Cardiac septum (tissue), 1 donor: ENCODE measurements around the gene WHRN. TPM values are rescaled to one million over a fixed set of nuclear protein-coding genes. Genes with fewer than 3 reads are reported as not detected.
A peak's percentile ranks its signal among the peaks of the same experiment; 100 is the strongest.

Experiments
- DNase-seq: peaks from one replicate; pipeline ENCODE4 v3.0.0-alpha.2; 2020; ENCODE audit warnings: low spot score
- intact Hi-C: fragments of 100-400 bp; cut with DNase I; formaldehyde crosslinking; loops from one replicate; pipeline ENCODE4 v1.14.0; 2022
- total RNA-seq: library from RNA; stranded (reverse); fragmentation: NEBNext Ultra II Directional; extraction: Animal tissue kit (Norgen Biotek cat#: 25700); gene quantifications from one replicate; pipeline ENCODE4 v1.2.1, GENCODE V29; 2021
- donor health status: DM: no; HTN: no; CAD: no.

WHRN gene
- total RNA-seq, 1 donor from 2014 or later, result 0.35 TPM

DNA sequence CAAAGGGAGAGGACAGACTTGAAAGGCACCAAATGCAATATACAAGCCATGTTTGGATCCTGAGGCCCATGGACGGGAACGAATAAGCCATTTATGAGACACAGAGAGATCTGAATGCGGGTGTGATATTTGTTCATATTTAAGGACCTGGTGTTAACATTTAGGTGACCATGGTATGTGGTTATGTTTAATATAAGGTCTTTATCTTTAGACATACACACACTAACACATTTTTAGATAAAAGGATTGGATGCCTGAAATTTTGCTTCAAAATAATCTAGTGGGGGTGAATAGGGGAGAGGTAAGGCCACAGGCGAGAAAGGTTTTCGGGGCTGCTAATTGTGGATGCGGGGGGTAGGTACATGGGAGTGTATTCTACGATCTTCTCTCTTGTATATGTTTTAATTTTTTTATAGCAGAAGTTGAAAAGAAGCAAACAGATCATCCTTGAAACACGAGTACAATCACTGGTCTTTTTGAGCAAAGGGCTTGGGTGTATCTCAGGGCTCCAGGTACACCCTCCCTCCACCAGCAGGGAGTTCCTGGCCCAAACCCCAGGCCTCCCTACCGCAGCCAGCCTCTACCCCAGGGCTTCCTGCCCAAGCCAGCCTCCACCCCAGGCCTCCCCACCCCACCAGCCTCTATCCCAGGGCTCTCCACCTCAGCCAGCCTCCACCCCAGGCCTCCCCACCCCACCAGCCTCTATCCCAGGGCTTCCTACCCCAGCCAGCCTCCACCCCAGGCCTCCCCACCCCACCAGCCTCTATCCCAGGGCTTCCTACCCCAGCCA is 129.7 kb downstream of the WHRN start:
- intact Hi-C loops, result no loop called here
- no peak for DNase-seq

GRCh38 chr9:114374936-114375335 is 130.3 kb downstream of the WHRN start:
- intact Hi-C loops, result no loop called here

GRCh38 chr9:114373960-114374730 is 131.1 kb downstream of the WHRN start:
- intact Hi-C loops, result no loop called here
- no peak for DNase-seq

More at GRCh38 chr9:114374936-114375335, 130.3 kb downstream of the WHRN start:
- DNase-seq, result no peak

- intact Hi-C loops, result no loop called here
- peak; percentile 93 for DNase-seq
These were observed 132.3 kb downstream of the WHRN start for GRCh38 chr9:114372921-114373448.

DNA sequence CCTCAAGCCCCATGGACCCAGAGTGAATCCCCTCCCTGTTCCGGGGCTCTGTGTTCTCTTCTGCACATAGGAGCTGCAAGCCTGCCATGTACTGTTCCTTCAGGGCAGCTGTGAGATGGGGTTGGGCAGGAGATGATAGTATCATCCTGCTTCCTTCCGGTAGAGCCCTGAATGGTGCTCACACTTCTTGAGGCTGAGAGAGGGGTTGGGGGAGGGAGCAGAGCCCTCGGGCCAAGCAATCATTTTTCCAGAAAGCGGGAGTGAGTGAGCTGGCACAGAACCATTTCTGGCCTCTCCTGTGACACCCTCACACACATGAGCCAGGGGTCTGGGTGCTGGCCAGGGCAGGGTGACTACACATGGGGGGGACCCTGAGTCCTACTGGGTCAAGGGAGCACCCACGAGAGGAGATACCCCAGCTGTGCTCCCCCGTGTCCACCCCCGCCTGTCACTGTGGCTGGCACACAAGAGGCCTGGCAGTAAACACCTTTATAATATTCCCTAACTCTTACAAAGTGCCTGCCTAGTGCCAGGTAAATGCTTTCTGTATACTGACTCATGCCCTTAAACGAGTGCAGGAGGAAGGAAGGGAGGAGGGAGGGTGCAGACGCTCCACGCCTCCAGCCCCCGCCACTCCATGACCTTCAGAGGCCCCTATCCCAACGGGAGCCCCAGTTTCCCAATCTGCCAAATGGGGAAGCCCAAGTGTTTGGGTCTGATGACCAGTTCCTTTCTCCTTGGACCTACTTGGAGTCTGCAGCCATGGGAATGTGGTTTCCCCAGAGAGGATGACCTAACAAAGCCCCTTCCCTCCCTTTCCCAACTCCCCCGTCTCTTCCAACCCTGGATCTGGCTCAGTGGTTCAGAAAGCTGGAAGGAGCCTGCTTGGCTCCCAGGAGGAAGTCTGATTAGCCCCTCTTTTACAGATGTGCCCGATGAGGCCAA is 133.0 kb downstream of the WHRN start:
- no peak for DNase-seq

GRCh38 chr9:114371343-114371944 is 133.8 kb downstream of the WHRN start:
- no peak for DNase-seq
- intact Hi-C loops, result no loop called here

More for the DNA sequence above, 133.0 kb downstream of the WHRN start:
- intact Hi-C loops, result no loop called here

DNA sequence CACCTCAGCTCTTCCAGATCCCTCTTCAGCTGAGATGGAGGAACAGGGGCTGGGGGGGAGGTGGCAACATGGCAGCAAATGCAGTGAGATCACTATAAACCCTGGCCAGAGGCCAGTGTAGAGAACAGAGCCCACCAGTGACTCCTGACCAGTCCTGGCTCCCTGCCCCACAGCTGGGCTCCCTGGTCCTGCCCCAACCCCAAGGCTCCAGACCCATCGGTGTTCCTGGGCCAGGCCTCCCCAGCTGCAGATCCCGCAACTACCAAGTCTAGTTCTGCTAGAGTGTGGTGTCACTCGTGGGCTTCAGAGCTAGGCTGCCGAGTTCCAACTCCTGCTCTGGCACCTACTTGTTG is 134.3 kb downstream of the WHRN start:
- DNase-seq, result no peak
- intact Hi-C loops, result no loop called here

DNA sequence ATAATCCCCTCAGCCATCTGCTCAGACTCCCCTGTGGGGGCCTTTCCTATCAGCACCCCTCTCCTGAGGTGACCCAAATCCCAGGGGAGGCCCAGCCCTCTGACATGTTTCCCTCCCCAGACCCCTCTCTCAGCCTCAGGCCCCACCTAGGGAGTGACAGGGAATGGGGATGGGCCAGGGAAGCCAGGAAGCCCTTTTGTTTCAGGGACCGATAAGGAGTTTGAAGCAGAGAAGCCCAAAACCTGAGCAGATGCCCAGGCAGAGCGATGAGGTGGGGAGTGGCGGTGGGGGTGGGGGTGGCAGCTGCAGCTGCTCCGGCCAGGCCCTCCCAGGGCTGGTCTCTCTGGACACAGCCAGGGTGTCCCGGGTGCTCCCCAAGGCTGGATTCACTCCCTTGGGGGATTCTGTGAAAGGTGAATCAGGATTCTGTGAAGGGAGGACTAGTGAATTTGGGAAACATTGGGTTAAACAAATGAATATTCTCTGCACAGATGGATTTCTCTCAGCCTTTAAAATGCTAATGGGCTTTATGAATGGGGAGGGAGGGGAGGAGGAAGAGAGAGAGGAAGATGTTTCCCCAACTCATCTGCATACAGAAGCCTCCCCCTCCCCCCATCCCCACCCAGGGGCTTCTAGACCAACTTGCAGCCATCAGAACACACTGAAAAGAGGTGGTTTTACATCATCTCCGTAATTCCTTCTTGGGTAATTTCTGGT is 134.9 kb downstream of the WHRN start:
- no peak for DNase-seq
- intact Hi-C loops, result no loop called here

- intact Hi-C loops, result no loop called here
- no peak for DNase-seq
These were observed 135.8 kb downstream of the WHRN start for GRCh38 chr9:114369216-114370130.

DNA sequence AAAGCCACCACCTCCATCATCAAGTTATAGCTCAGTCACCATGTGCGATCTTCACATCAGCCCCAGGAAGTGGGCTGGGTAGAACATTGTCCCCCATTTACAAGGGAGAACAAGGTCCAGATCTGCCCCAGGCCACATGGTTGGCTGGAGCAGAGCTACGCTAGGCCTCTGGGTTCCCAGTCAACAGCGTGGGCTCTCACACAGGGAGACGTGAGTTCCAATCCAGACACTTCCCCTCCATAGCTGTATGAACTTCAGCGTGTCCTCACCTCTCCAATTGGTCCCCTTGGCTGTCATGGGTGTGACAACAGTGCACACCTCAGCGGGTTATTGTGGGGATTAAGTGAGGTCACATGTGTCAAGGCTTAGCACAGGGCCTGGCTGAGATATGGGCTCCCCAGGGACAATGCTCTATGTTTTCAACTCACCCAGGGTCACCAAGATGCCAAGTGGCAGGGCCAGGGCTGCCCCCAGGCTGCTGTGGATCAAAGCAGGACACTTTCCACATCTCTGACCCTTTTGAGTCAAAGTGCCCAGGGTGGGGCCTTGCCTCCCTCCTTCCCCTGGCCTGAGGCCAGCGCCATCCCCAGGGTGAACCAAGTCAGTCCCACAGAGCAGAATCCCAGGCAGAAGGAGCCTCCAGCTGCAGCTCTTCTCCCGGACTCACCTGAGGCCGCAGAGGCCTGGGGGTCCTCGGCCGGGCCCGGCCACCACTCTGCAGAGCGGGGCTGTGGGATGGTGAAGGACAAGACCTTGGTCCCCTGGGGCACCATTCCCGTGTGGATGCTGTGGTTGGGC is 137.3 kb downstream of the WHRN start:
- intact Hi-C loops, result no loop called here
- DNase-seq, result no peak

- intact Hi-C loops, result no loop called here
- no peak for DNase-seq
These were observed 137.9 kb downstream of the WHRN start for GRCh38 chr9:114367366-114367765.

GRCh38 chr9:114366334-114367128 is 138.7 kb downstream of the WHRN start:
- intact Hi-C loops, result no loop called here
- no peak for DNase-seq

GRCh38 chr9:114365194-114365593 is 140.1 kb downstream of the WHRN start:
- no peak for DNase-seq
- intact Hi-C loops, result no loop called here

- intact Hi-C loops, result no loop called here
- DNase-seq, result no peak
These were observed 140.9 kb downstream of the WHRN start for GRCh38 chr9:114364134-114365041.

DNA sequence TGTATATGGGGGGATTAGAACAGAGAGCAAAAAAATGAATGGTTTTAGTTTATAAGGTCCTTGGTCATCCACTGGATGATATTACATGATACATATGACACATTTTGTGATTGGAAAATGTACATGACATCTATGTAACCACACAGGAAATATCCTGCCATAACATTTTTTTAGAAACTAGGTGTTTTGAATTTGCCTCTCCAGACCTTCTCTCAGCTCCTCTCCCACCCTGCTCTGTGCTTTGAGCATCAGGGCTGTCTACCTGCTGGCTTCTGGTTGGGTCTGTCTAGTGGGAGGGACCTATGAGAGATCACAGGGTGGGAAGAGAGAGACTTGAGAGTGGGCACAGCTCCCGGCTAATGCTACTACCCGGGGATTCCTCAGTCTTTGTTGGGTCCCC is 141.8 kb downstream of the WHRN start:
- DNase-seq, result no peak
- intact Hi-C loops, result no loop called here
